SK-N-SH (cell line): Measurements from ENCODE around the gene RELCH. TPM values are rescaled to one million over a fixed set of nuclear protein-coding genes. Genes with fewer than 3 reads are reported as not detected.

ENCODE experiments used
- CTCF ChIA-PET: fragments of 300-600, 350-600 bp; formaldehyde crosslinking; extraction: SDS; loops from one replicate; lab custom pipeline; 2021; lab: Yijun Ruan, JAX
- POLR2A ChIA-PET: fragments of 350-600 bp; sonication (Branson Sonifier 250); formaldehyde crosslinking; extraction: SDS; loops from one replicate; lab custom pipeline; 2020; ENCODE audit warnings: antibody characterized with exemption, inconsistent platforms; lab: Yijun Ruan, JAX
- DNase-seq: peaks from one replicate; pipeline ENCODE4 v3.0.0; 2012
- H2AFZ ChIP-seq: fragments of 200-600 bp; sonication (generic); 2 replicates; pipeline ENCODE4 v1.8.1; 2016; ENCODE audit warnings: antibody characterized with exemption, mild to moderate bottlenecking, low read depth
- H3F3A ChIP-seq: fragments of 200-600 bp; sonication (generic); replicated peaks from 2 replicates; pipeline ENCODE3; 2016; ENCODE audit warnings: antibody characterized with exemption, mild to moderate bottlenecking; ENCODE audit not compliant: insufficient read depth
- H3K27ac ChIP-seq, 2 experiments: fragments of 200-500 bp in 1 of 2; fragments of 200-600 bp in 1 of 2; sonication (Bioruptor generic) in 1 of 2; sonication (generic), shearing (Covaris generic) in 1 of 2; 2 replicates each; pipeline versions ENCODE4 v1.5.1 to v1.6.1; 2014 to 2016; ENCODE audit warnings: low read depth in 2 of 2, inconsistent platforms in 1 of 2, low read length in 1 of 2, mild to moderate bottlenecking in 1 of 2, mixed read lengths in 1 of 2
- H3K27me3 ChIP-seq: fragments of 200-600 bp; sonication (generic), shearing (Covaris generic); 2 replicates; pipeline ENCODE4 v1.6.1; 2016; ENCODE audit warnings: mixed run types; ENCODE audit not compliant: insufficient read depth
- H3K36me3 ChIP-seq, 2 experiments: fragments of 200-500 bp in 1 of 2; fragments of 200-600 bp in 1 of 2; sonication (Bioruptor generic) in 1 of 2; sonication (generic) in 1 of 2; replicated peaks in 1 of 2; 2 replicates each; pipeline versions ENCODE3 to v1.5.1; 2014 to 2016; ENCODE audit warnings: low read length in 1 of 2, mild to moderate bottlenecking in 1 of 2; ENCODE audit not compliant: insufficient read depth in 2 of 2, control insufficient read depth in 1 of 2
- H3K4me1 ChIP-seq, 2 experiments: fragments of 200-500 bp in 1 of 2; fragments of 200-600 bp in 1 of 2; sonication (Bioruptor generic) in 1 of 2; sonication (generic), shearing (Covaris generic) in 1 of 2; 2 replicates each; pipeline versions ENCODE4 v1.5.1 to v1.6.1; 2014 to 2016; ENCODE audit warnings: low read depth in 1 of 2, low read length in 1 of 2, mixed run types in 1 of 2; ENCODE audit not compliant: insufficient read depth in 2 of 2, control insufficient read depth in 1 of 2
- H3K4me2 ChIP-seq: fragments of 200-600 bp; sonication (generic), shearing (Covaris generic); 2 replicates; pipeline ENCODE4 v1.6.1; 2017; ENCODE audit warnings: mixed run types
- H3K4me3 ChIP-seq, 2 experiments: fragments of 200-500 bp in 1 of 2; fragments of 200-600 bp in 1 of 2; sonication (Bioruptor generic) in 1 of 2; sonication (generic), shearing (Covaris generic) in 1 of 2; 2 replicates each; pipeline versions ENCODE4 v1.5.1 to v1.8.1; 2014 to 2016; ENCODE audit warnings: low read depth in 2 of 2, inconsistent platforms in 1 of 2, low read length in 1 of 2, mild to moderate bottlenecking in 1 of 2, mixed read lengths in 1 of 2, moderate library complexity in 1 of 2
- H3K79me2 ChIP-seq: fragments of 200-600 bp; sonication (generic); 2 replicates; pipeline ENCODE4 v1.8.1; 2017; ENCODE audit warnings: mild to moderate bottlenecking; ENCODE audit not compliant: insufficient read depth
- H3K9ac ChIP-seq: fragments of 200-600 bp; sonication (generic); 2 replicates; pipeline ENCODE4 v1.6.1; 2017; ENCODE audit warnings: mixed run types
- H3K9me2 ChIP-seq: fragments of 200-600 bp; sonication (generic); 2 replicates; pipeline ENCODE4 v1.6.1; 2017; ENCODE audit warnings: mixed run types
- H3K9me3 ChIP-seq: fragments of 200-600 bp; sonication (generic); 2 replicates; pipeline ENCODE4 v1.6.1; 2017; ENCODE audit warnings: mixed run types, mild to moderate bottlenecking, moderate library complexity
- H4K20me1 ChIP-seq: fragments of 200-600 bp; sonication (generic); 2 replicates; pipeline ENCODE4 v1.6.1; 2017; ENCODE audit warnings: mild to moderate bottlenecking, mixed run types; ENCODE audit not compliant: insufficient read depth
- CHD2 ChIP-seq: fragments of 150-350 bp; IDR thresholded peaks from 2 replicates; pipeline ENCODE4 v1.6.1; 2018; ENCODE audit warnings: low read length; ENCODE audit not compliant: partially characterized antibody
- CTCF ChIP-seq: fragments of 200-600 bp; sonication (generic); IDR thresholded peaks from 2 replicates; pipeline ENCODE4 v1.6.1; 2017; ENCODE audit warnings: antibody characterized with exemption, mild to moderate bottlenecking, moderate library complexity
- ELF1 ChIP-seq: IDR thresholded peaks from 2 replicates; pipeline ENCODE4 v1.4.0; 2012
- EP300 ChIP-seq, 2 experiments: IDR thresholded peaks; 2 replicates each; pipeline versions ENCODE4 v1.4.0 to v1.6.1; 2012; ENCODE audit warnings: borderline replicate concordance in 1 of 2, low read depth in 1 of 2, low read length in 1 of 2
- EZH2phosphoT487 ChIP-seq: fragments of 200-600 bp; sonication (generic); IDR thresholded peaks from 2 replicates; pipeline ENCODE4 v1.6.1; 2017; ENCODE audit warnings: low read depth, mixed run types, mild to moderate bottlenecking, antibody characterized with exemption, moderate library complexity, borderline replicate concordance
- FOSL2 ChIP-seq: IDR thresholded peaks from 2 replicates; pipeline ENCODE4 v1.4.0; 2012; ENCODE audit warnings: low read depth, mild to moderate bottlenecking, moderate library complexity, borderline replicate concordance
- FOXJ3 ChIP-seq: sonication (generic); formaldehyde crosslinking; IDR thresholded peaks from 2 replicates; pipeline ENCODE4 v1.5.1; 2020; ENCODE audit warnings: mild to moderate bottlenecking, missing genetic modification reagents
- FOXM1 ChIP-seq: IDR thresholded peaks from 2 replicates; pipeline ENCODE4 v1.4.0; 2012; ENCODE audit warnings: low read depth, mild to moderate bottlenecking
- GABPA ChIP-seq: IDR thresholded peaks from 2 replicates; pipeline ENCODE4 v1.4.0; 2012; ENCODE audit warnings: low read depth, mild to moderate bottlenecking
- GATA2 ChIP-seq: sonication (generic); formaldehyde crosslinking; IDR thresholded peaks from 2 replicates; pipeline ENCODE4 v1.5.0; 2020; ENCODE audit warnings: mild to moderate bottlenecking, missing genetic modification reagents
- IRF3 ChIP-seq: fragments of 150-350 bp; IDR thresholded peaks from 2 replicates; pipeline ENCODE4 v1.6.1; 2016; ENCODE audit warnings: mild to moderate bottlenecking, low read depth, low read length
- MEF2A ChIP-seq: IDR thresholded peaks from 2 replicates; pipeline ENCODE4 v1.4.0; 2012; ENCODE audit warnings: low read depth, borderline replicate concordance
- MXI1 ChIP-seq: IDR thresholded peaks from 2 replicates; pipeline ENCODE4 v1.6.1; 2012; ENCODE audit warnings: mild to moderate bottlenecking, low read depth, low read length, improper control_type of control experiment
- NFIC ChIP-seq: IDR thresholded peaks from 2 replicates; pipeline ENCODE4 v1.4.0; 2012; ENCODE audit warnings: borderline replicate concordance
- NRF1 ChIP-seq: IDR thresholded peaks from 2 replicates; pipeline ENCODE4 v1.6.1; 2012; ENCODE audit warnings: low read depth, mild to moderate bottlenecking, low read length
- PBX3 ChIP-seq: IDR thresholded peaks from 2 replicates; pipeline ENCODE4; 2012
- POLR2AphosphoS5 ChIP-seq: IDR thresholded peaks from 2 replicates; pipeline ENCODE4 v1.6.1; 2012; ENCODE audit warnings: low read depth, low read length
- RAD21 ChIP-seq: IDR thresholded peaks from 2 replicates; pipeline ENCODE4 v1.6.1; 2012; ENCODE audit warnings: mild to moderate bottlenecking, low read length
- RCOR1 ChIP-seq: fragments of 150-350 bp; IDR thresholded peaks from 2 replicates; pipeline ENCODE4 v1.6.1; 2017; ENCODE audit warnings: antibody characterized with exemption, low read length
- REST ChIP-seq: IDR thresholded peaks from 2 replicates; pipeline ENCODE4 v1.6.1; 2012; ENCODE audit warnings: mild to moderate bottlenecking, low read depth, low read length, moderate library complexity
- TAF1 ChIP-seq: IDR thresholded peaks from 2 replicates; pipeline ENCODE4 v1.6.1; 2012; ENCODE audit warnings: low read depth, mild to moderate bottlenecking, low read length, moderate library complexity, borderline replicate concordance
- TCF12 ChIP-seq: IDR thresholded peaks from 2 replicates; pipeline ENCODE4 v1.4.0; 2012
- TEAD4 ChIP-seq: IDR thresholded peaks from 2 replicates; pipeline ENCODE4 v1.4.0; 2012; ENCODE audit warnings: mild to moderate bottlenecking, borderline replicate concordance; ENCODE audit not compliant: insufficient read depth
- USF1 ChIP-seq: IDR thresholded peaks from 2 replicates; pipeline ENCODE4 v1.4.0; 2012; ENCODE audit warnings: low read depth, borderline replicate concordance
- USF2 ChIP-seq: fragments of 150-350 bp; IDR thresholded peaks from 2 replicates; pipeline ENCODE4 v1.6.1; 2017; ENCODE audit warnings: antibody characterized with exemption, low read length, low read depth, borderline replicate concordance
- YY1 ChIP-seq: IDR thresholded peaks from 2 replicates; pipeline ENCODE4 v1.4.0; 2012; ENCODE audit warnings: low read depth, mild to moderate bottlenecking
- WGBS: methylation state at CpG from one replicate; pipeline ENCODE4 v1.1.6; 2017; ENCODE audit warnings: low lambda C conversion rate; 5-methylcytosine and 5-hydroxymethylcytosine counted together
- polyA plus RNA-seq, 3 experiments: library from polyadenylated mRNA; depleted of rRNA; stranded (reverse); fragments of >200 nt; gene quantifications; 2 replicates each; pipeline ENCODE4 v1.2.3, GENCODE V29; 2012

The RELCH gene
- polyA plus RNA-seq, 1 of the 3 experiments (the other 2 are of a cell fraction) = 7.4 TPM

- ChIA-PET CTCF (no interaction called here), POLR2A (no interaction called here)
- Histone ChIP-seq H3K27ac (no peak overlapping the region; a peak in 1 of 4 replicates), H3F3A (peaks cover 3% of the 10 kb centered on the region), H3K9me2 (no peaks in the 10 kb centered on the region), H3K27me3 (no peaks in the 10 kb centered on the region), H3K36me3 (no peaks in the 10 kb centered on the region), H4K20me1 (no peaks in the 10 kb centered on the region), H3K4me2 (0 out of 2 replicates have a peak overlapping the region, but pooled peaks have one; percentile 29), H3K9me3 (no peaks in the 10 kb centered on the region), H3K4me1 (peaks cover 0 to 19% of the 10 kb centered on the region in 2 experiments; a peak in 3 of 4 replicates), H3K4me3 (no peak overlapping the region), H3K9ac (no peak overlapping the region), H2AFZ (peak overlapping the region; percentile 4; the same call in 1 of the 2 replicates), H3K79me2 (no peaks in the 10 kb centered on the region)
- DNase-seq = no peak
- 65% methylated on average over 8 of the region's 8 CpGs for WGBS
- TF ChIP-seq ELF1 = peak; percentile 54; the same call in 1 of the 2 replicates
- no peak for TF ChIP-seq NRF1
- peak; percentile 71 for TF ChIP-seq TCF12
- TF ChIP-seq RCOR1 = no peak
- no peak for TF ChIP-seq IRF3
- TF ChIP-seq FOXM1 = no peak
- TF ChIP-seq GATA2 (CRISPR knock-in tag) = no peak
- TF ChIP-seq CTCF = no peak
- no peak for TF ChIP-seq GABPA
- TF ChIP-seq MXI1 = no peak
- TF ChIP-seq TAF1 = no peak
- TF ChIP-seq RAD21 = no peak
- TF ChIP-seq NFIC = peak; percentile 90
- no peak for TF ChIP-seq FOXJ3 (CRISPR knock-in tag)
- peak; percentile 66; the same call in 1 of the 2 replicates for TF ChIP-seq FOSL2
- peak; percentile 59 for TF ChIP-seq PBX3
- no peak for TF ChIP-seq POLR2AphosphoS5
- no peak for TF ChIP-seq MEF2A
- no peak for TF ChIP-seq EZH2phosphoT487
- no peak for TF ChIP-seq TEAD4
- no peak for TF ChIP-seq REST
- no peak for TF ChIP-seq CHD2
- no peak for TF ChIP-seq USF1
- TF ChIP-seq YY1 = no peak
- TF ChIP-seq USF2 = no peak
- TF ChIP-seq EP300 (IDR thresholded peaks at IDR 0.05; ENCODE audit: borderline replicate concordance in 1 of 2, low read depth in 1 of 2, low read length in 1 of 2) = peak in 1 of 2 experiments; percentile 72; a peak in 1 of 4 replicates
These were observed 147.1 kb downstream of the RELCH start for GRCh38 chr18:62334120-62334519.
